GM10266 (cell line): ENCODE measurements around the gene IDI2.

ENCODE experiments used
- DNase-seq: peaks from one replicate; pipeline ENCODE4 v3.0.0; 2012; ENCODE audit errors: extremely low spot score
- TF ChIP-seq, protein P1 (sequence below): IDR thresholded peaks from 2 replicates; pipeline ENCODE4 v1.5.1; 2012; ENCODE audit warnings: mild to moderate bottlenecking, low read depth; ENCODE audit not compliant: control insufficient read depth, insufficient read depth; ENCODE audit errors: missing control alignments

The IDI2 gene

DNA sequence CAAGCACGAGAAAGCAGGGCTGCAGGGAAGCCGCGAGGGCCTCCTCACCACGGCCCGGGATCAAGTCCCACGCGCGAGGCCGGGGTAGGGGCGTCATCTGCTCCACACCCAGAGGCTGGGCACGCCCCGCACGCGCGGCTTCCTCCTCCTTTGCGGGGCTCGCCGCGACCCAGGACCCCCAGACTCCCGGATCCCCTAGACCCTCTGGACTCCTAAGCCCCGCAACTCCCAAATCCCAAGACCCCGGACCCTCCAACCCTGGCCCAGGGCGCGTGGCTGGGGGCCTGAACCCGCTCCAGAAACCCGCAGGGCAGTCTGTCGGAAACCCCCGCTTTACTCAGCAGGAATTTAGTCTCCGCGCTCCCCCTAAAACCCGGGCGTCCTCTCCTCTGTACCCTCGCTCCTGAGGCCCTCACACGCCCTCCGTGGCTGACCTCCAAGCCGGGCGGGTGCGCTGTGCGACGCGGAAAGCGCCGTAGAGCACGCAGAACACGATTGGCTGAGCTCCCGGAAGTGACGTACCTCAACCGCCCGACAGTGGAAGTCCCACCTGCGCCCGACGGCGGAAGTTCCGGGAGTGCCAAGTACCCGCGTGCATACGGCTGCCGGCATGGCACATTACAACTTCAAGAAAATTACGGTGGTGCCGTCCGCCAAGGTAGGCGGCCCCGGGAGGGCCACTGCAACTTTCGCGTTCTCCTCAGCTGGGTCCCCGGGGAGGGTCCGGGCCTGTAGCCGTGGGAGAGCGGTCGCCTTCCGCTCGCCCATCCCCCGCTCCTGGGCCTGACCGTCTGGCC is 37.6 kb downstream of the IDI2 start, which contains the start of gene GTPBP4:
Gene GTPBP4 (plus strand): TSS at position 565 of the 797 bp plus-strand sequence. CDS start 46 bp downstream, at position 611.
- TF ChIP-seq, protein P1, sequence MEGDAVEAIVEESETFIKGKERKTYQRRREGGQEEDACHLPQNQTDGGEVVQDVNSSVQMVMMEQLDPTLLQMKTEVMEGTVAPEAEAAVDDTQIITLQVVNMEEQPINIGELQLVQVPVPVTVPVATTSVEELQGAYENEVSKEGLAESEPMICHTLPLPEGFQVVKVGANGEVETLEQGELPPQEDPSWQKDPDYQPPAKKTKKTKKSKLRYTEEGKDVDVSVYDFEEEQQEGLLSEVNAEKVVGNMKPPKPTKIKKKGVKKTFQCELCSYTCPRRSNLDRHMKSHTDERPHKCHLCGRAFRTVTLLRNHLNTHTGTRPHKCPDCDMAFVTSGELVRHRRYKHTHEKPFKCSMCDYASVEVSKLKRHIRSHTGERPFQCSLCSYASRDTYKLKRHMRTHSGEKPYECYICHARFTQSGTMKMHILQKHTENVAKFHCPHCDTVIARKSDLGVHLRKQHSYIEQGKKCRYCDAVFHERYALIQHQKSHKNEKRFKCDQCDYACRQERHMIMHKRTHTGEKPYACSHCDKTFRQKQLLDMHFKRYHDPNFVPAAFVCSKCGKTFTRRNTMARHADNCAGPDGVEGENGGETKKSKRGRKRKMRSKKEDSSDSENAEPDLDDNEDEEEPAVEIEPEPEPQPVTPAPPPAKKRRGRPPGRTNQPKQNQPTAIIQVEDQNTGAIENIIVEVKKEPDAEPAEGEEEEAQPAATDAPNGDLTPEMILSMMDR, result peak; percentile 89
- DNase-seq, result peak; percentile 97

DNA sequence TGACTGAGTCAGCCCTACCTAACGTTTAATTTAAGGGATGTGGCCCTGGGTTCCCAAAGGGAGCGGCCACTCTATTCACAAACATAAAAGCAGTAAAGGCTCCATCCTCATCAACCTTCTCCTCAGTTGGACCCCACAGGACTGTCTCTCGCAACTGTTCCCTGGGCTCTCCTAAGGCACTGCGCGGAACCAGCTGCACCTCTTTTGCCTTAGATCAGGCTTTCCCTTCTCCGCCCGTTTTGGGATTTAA is 38.1 kb downstream of the IDI2 start:
- no peak for DNase-seq
- TF ChIP-seq, protein P1, result no peak

DNA sequence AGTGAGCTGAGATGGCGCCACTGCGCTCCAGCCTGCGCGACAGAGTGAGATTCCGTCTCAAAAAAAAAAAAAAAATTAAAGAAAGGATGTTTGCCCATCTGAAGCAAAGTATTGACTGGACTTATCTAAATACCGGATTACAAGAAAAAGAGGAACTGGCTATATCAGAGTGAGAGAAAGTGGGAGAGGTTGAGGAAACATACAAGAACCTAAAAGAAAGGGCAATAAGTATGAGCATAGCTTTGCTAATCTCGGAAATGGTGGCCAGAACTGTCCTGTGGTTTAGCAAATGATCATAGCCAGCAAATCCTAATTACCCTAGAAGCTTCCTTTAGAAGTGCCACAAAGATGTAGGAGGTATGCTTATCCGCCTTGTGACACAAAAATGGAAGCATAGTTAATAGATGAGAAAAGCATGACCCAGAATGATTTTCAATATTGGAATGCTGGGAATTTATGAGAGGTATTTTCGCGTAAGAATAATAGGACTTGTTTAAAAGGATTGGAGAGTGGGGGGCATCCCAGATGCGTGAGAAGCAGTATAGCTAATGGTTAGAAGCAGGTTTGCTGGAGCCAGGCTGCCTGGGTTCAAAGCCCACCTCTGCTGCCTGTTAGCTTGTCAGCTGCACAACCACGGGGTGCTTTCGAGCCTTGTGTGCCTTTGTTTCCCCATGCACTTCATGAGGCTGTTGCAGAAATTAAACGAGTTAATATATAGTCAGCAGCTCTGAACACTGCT is 38.6 kb downstream of the IDI2 start:
- DNase-seq, result no peak

DNA sequence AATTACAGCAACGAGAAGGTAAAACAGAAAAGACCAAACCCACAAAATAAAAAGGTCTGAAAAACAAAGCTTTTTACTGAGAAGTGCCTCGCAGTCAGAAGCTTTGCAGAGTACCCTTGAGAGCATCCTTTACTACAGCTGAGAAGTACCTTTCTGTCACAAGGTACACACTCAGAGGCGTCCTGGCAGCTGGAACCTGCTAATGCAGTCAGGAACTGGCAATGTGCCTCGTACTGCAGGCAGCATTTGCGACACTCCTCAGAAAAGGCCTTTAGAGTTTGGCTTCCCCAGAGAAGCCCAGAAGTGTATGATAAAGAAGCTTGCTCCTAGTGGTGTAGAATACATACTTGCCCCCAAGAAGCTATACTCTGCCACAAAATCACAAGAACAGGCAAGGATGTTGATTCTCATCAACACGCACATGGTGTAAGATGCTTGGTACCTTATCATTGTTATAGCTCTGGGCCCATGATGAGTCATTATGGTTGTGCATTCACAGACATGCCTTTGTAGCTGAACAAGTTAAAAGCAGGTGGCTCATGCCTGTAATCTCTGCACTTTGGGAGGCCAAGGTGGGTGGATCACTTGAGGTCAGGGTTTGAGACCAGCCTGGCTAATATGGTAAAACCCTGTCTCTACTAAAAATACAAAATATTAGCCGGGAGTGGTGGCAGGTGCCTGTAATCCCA is 39.4 kb downstream of the IDI2 start:
- DNase-seq, result no peak
- TF ChIP-seq, protein P1, result no peak

More for the DNA sequence above, 38.6 kb downstream of the IDI2 start:
- TF ChIP-seq, protein P1, result no peak

DNA sequence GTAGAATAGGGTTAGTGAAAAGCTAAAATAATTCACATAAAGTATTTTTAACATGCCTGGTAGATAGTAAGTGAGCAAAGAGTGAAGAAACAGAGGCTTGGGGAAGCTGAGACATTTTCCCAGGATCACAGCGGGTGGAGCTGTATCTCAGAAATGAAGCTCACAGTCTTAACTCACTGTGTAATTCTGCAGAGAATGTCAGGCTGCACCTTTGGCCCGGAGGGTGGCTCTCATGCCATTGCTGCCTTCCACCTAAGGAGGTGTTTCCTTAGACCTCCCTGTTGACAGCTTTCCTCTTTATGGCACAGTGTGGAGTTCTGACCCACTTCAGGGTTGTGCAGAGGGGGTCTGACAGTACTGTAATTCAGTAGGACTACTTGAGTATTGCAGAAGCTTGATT is 40.3 kb downstream of the IDI2 start:
- TF ChIP-seq, protein P1, result no peak
- no peak for DNase-seq

DNA sequence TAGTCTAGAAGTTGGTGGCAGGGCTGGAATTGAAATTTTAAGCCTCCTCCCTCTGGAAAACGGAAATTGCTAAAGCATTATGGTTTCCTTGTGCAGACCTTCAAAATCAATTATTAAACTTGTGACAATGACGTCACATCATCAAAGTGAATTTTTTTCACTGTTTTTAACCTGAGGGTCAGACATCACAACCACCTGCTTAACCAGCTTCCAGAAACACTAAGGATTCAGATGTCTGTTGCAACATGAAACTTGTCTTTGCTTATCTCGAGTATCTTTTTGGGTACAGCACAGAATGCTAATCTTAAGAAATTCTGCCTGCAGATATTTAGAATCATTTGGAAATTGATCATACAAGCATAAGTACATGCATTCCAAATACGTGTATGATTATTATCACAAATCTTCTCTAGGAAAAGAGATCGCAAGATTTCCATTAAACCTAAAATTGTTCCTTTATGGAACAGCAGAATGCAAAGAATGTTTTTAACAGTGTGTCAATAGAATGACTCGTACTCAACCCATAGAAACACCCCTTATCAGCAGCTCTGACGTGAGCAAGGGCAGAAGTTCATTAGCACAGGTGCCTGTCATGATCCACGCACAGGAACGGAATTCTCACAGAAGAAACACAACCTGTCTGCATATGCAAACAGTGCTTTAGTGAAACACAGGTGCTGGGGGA is 41.5 kb downstream of the IDI2 start:
- TF ChIP-seq, protein P1, result no peak
- DNase-seq, result no peak

DNA sequence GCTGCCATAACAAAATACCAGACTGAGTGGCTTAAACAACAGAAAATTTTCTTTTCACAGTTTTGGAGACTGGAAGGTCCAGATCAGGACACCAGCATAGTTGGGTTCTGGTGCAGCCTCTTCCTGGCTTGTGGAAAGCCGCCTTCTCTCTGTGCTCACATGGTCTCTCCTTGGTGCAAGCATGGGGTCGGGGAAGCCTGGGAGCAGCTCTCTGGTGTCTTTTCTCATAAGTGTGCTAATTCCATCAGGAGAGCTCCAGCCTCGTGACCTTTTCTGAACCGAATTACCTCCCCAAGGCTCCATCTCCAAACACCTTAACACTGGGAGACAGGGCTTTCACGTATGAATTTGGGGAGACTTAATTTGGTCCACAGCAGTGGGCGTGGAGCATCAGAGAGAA is 42.3 kb downstream of the IDI2 start:
- DNase-seq, result no peak
- TF ChIP-seq, protein P1, result no peak
